Measurements from ENCODE around the gene PTGIS.
"Not testable (repeated sequence)": the region's sequence is repeated elsewhere in the genome, so short reads cannot be mapped to it uniquely, and the experiment has no call there.

Gene PTGIS

GRCh38 chr20:49567421-49568277 is at the start of gene PTGIS:
Gene PTGIS, minus strand, starts transcription at chr20:49568137. Its CDS starts 21 bp downstream, at chr20:49568116.
- DNase-seq (ENCODE audit: low spot score) = no peak

GRCh38 chr20:49617394-49617793 is 49.5 kb upstream of the PTGIS start:
- not testable (repeated sequence) for DNase-seq (ENCODE audit: low spot score)

- DNase-seq (ENCODE audit: low spot score) = no peak
These were observed 48.4 kb upstream of the PTGIS start for GRCh38 chr20:49616154-49617007.

- DNase-seq (ENCODE audit: low spot score) = peak; percentile 44
These were observed 47.6 kb upstream of the PTGIS start for GRCh38 chr20:49615401-49616153.

- not testable (repeated sequence) for DNase-seq (ENCODE audit: low spot score)
These were observed 47.1 kb upstream of the PTGIS start for GRCh38 chr20:49615051-49615400.

GRCh38 chr20:49614338-49615050 is 46.6 kb upstream of the PTGIS start:
- DNase-seq (ENCODE audit: low spot score) = no peak

GRCh38 chr20:49612127-49612738 is 44.3 kb upstream of the PTGIS start:
- DNase-seq (ENCODE audit: low spot score) = no peak

GRCh38 chr20:49611539-49612126 is 43.7 kb upstream of the PTGIS start:
- DNase-seq (ENCODE audit: low spot score) = not testable (repeated sequence)

- peak; percentile 77 for DNase-seq (ENCODE audit: low spot score)
These were observed 43.0 kb upstream of the PTGIS start for GRCh38 chr20:49610691-49611538.

GRCh38 chr20:49608752-49609670 is 41.1 kb upstream of the PTGIS start:
- peak; percentile 67 for DNase-seq (ENCODE audit: low spot score)

- DNase-seq (ENCODE audit: low spot score) = no peak
These were observed 39.6 kb upstream of the PTGIS start for GRCh38 chr20:49607568-49607967.

- no peak for DNase-seq (ENCODE audit: low spot score)
These were observed 35.3 kb upstream of the PTGIS start for GRCh38 chr20:49603209-49603627.

- no peak for DNase-seq (ENCODE audit: low spot score)
These were observed 34.6 kb upstream of the PTGIS start for GRCh38 chr20:49602345-49603208.

GRCh38 chr20:49601153-49601924 is 33.4 kb upstream of the PTGIS start:
- DNase-seq (ENCODE audit: low spot score) = no peak

GRCh38 chr20:49599746-49600113 is 31.8 kb upstream of the PTGIS start:
- DNase-seq (ENCODE audit: low spot score) = no peak

GRCh38 chr20:49597825-49598395 is 30.0 kb upstream of the PTGIS start:
- no peak for DNase-seq (ENCODE audit: low spot score)
